Raji (cell line): Measurements from ENCODE around the gene NKX6-1.

Experiments used
- POLR2A ChIP-seq: IDR thresholded peaks from 2 replicates; pipeline ENCODE4 v1.6.1; 2011; ENCODE audit warnings: low read depth, low read length, control low read depth; ENCODE audit not compliant: insufficient read depth

The NKX6-1 gene

DNA sequence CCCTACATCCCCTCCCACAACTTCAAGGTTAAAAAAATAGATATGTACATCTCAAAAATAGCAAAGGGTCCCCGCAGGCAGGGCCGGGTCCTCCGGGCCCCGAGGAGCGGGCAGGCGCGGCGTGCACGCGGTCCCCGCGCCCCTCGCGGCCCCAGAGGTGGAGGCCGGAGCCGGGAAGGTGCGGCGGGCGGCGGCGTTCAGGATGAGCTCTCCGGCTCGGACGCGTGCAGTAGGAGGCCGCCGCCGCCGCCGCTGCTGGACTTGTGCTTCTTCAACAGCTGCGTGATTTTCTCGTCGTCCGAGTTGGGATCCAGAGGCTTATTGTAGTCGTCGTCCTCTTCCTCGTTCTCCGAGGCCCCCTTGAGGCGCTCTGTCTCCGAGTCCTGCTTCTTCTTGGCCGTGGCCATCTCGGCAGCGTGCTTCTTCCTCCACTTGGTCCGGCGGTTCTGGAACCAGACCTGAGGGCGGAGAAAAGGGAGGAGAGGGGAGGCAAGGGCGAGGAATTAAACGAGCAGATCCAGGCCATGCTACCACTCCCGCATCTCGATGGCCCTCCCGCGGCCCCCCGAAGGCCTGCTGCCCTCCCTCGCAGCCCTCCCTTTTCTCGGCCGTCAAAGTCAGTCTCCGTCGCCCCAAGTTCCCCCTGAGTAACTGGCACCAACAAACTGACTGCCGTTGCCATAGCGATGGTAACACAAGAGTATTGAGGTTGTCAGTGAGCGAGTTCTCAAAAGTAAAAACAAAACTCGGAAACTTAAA is 5.8 kb downstream of the NKX6-1 start:
- no peak for TF ChIP-seq POLR2A

DNA sequence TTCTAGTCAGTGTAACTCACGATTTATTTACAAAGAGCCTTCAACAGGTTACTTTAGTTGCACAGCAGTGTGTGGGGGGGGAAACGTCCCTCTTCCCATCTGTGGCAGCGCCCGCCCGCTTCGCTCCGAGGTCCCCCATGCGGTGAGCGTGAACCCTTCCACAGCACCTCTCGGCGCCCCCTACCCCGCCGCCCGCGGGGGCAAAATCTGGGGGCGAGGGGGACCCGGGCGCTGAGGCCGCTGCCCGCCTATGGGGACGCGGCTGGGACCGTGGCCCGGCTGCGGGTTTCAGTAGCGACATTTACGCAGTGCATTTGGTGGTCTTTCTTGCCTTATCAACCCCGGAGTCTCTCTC is 6.4 kb downstream of the NKX6-1 start:
- TF ChIP-seq POLR2A = no peak

DNA sequence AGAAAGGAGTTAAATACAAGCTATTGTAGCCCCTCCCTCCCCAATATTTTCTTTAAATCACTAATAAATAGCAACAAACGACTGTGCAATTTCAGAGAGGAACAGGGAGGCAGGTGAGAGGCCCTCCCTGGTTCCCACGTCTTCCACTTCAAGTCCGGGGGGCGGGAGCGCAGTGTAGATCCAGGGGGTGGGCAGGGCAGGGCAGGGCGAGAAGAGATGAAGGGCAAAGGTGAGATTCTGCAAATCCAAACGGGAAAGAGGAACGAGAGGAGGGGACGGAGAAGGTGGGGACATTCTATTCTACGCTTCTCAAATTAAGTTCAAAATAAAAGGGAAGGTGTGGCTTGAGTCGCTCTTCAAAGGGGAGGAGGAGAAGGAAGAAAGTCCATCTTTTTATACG is 6.8 kb downstream of the NKX6-1 start:
- no peak for TF ChIP-seq POLR2A

DNA sequence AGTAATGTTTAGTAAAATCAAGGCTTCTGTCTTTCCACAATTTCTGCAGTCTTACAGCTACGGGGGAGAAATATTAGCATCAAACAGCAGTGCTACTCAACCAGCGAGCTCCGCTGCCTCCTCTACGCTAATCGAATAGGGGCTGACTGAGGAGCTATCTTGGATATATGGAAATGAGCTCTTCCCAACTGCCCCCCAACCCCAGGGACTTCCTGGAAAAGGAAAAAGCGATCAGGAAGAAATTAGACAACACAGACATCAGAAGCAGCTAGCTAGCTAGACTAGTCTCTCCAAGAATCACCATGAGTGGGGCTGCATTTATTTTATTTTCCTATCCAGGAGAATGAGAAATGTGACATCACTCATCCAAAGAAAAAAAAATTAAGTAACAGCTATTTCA is 7.6 kb downstream of the NKX6-1 start:
- TF ChIP-seq POLR2A = no peak

DNA sequence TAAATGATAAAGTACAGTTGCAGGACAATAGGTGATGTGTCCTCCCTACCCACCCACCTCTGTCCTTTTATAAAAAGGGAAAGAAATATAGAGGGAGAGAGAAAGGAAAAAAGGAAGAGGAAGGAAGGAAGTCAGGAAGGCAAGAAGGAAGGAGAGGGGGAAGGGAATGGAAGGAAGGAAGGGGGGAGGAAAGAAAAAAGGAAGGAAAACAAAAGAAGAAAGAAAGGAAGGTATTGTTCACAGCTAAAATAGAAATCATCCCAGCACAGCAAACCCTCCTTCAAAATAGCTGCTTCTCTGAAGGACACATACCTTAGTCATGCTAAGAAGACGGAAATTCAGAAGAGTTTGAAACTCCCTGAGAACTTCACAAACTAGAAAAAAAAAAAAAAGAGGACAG is 8.4 kb downstream of the NKX6-1 start:
- TF ChIP-seq POLR2A = no peak

DNA sequence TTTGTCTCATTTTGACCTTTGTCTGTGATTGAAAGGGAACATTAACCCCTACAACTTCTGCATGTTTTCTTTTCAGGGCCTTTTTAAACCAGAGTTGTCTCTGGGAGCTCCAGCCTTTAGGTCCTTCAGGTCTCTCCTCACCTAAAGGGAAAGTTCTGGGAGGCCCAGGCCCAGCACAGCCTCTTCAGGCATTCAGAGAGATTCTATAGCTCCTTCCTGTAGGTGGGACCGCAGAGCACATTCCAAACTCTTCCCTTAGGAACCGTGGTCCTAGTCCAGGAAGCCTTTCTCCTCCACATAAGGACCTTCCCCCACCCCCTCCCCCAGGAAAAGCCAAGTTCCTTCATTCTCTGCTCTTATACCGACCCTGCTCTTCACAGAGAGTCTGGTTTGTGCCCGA is 14.9 kb downstream of the NKX6-1 start:
- TF ChIP-seq POLR2A = no peak

DNA sequence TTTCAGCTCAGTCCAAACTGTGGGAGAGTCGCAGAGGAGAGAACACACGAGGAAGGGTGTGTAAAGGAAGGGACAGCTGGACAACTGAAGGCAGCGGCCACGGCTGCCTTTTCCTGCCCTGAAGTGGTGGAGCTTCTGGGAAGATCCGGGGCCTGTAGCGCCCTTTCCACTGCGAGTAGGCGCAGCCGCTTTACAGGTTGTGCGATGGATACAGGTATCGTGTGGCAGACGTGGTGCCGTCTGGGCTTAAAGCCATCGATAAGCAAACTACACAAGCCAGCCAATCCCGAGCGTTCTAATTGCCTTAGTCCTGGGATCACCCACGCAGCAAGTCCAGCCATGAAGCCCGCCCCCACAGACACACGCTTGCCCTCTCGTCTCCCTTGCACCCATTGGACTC is 15.4 kb downstream of the NKX6-1 start:
- no peak for TF ChIP-seq POLR2A

DNA sequence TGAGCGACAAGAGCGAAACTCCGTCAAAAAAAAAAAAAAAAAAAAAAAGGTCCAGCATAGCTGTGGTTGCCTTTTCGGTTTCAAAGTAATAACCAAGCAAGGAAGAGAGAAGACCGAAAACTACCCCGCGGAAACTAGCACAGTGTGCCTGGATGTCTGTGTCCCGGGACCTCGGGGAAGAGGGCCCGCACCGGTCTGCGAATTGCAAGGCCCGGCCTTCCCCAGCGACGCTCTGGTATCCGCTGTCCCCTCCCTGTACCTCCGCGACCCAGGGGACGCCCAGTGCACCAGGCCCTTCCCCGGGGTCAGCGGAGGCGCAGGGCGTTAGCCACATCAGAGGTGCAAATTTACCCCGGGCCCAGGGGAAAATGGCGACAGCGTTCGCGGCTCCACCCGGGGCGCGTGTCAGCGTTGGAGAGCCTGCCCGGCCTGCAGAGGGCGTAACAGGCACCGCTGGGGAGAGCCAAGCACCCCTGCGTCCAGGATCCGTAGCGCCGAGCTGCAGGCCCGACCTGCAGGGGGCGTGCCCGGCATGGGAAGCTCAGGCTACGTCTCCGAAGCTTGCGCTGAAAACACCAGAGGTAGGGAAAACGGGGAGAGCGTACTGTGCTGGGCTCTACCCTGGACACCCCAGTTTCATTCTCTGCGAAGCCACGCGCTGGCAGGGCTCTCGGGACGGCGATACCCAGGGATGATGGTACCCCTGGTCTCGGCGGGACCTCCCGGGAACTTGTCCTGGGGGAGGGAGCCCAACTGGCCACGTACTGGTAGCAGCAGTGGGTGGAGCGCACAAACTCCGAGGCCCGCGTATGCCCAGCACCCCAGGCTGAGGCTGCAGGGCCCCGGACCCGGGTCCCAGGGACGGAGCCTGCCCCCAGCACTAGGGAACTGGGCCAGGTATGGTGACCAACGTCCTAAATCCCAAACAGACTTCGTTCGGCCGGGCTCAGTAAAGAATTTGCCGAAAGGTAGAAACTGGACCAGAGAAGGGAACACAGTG is 16.2 kb downstream of the NKX6-1 start:
- TF ChIP-seq POLR2A = no peak

DNA sequence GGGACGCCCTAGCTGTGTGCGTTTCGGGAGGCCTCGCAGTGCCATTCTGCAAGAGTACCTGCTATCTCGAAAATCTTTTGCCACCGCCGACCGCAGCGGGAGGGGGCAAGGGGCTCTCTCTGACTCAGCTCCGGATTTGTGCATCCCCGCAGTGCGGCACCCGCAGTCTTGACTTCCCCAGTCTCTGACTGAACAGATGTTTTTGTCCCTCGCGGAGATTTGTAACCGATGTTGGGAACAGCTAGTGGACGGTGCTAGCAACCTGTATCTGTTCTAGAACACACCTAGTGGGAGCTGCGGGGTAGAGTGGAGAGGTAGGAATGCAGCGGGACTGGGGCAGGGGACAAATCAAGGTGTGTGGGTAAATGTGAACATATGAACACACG is 17.2 kb downstream of the NKX6-1 start:
- TF ChIP-seq POLR2A = no peak

DNA sequence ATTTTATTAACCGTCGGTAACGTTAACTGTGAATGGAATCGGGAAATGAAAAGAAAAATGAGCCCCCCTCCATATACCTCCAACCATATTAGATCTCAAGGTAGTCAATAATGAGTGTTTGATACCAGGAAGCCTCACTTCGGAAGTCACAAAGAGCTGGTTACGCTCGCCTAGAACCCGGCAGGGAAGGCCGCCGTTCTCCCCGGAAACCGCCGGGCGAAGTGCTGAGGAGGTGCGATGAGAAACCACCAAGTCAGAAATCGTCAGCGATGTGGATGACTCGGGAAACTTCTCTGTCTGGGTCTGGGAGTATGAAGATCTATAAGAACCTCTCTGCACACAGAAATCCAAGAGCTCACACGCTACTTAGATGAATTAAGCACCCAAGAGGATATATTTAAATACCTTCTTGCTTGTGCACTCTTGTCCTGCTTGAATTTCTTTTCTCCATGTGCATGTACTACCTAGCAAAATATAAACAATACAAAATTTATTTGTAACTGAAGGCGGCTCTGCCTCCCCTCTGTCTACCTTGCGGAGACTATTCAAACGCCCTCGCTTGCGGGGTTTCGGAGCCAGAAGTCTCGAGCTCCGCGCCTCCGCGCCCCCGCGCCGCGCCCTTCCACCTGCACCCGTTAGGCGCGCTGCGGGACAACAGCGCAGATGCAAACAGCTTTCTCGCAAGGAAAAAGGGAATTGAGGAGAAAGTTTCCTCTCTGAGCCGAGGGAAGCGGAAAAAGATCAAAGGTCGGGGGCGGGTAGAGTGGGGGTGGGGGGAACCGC is 17.8 kb downstream of the NKX6-1 start:
- no peak for TF ChIP-seq POLR2A

DNA sequence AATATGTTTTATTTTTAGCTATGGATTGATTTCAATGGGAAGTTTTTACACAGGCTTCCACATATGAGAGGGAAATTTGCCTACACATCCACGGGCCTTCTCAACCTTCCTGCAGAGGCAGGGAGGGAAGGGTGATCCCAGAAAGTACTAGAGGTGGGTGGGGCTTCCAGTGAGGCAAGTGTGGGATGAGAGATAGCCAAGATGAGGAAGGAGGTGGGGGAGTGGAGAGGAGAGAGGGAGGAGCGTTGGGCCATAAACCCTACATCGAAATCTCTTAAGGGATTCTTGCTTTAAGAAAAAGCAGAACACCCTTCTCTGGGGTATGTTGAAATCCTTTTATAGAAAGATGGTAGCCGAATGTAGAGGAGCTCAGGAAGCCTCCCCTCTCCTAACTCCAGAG is 19.0 kb downstream of the NKX6-1 start:
- TF ChIP-seq POLR2A = no peak

DNA sequence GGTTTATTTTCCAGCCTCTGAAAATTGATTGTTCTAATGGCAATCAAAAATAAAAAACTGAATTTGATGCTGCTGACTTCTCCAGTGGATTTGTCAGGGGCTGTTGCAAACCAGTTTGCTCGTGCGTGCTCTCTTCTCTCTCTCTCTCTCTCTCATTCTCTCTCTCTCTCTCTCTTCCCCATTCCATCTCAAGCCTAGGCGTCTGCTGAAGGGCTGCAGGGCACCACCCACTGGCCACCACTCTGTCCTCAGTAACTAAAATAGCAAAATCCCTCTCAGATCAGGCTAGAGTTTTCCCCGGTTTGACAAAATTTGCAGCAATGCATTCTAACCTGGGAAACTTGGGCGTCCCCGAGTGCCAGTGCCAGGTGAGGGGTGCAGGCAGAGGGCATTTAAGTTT is 19.4 kb downstream of the NKX6-1 start:
- TF ChIP-seq POLR2A = no peak

DNA sequence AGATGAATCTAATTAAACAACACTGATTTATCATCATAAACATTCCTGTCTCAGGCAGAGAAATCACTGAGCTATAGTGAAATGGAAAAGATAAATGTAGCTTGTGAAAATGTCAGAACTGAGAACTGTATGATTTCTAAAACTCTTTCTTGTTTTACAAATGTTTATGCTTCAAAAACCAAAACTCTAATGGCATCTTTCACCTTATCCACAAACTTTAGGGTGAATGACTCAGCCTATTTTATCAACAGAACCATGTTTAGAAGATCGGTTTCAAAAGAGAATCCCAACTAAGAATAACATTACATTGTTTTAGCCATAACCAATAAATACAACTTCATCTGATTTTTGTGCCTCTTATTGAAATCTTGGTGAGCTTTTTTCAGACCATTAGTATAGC is 21.4 kb downstream of the NKX6-1 start:
- TF ChIP-seq POLR2A = no peak

DNA sequence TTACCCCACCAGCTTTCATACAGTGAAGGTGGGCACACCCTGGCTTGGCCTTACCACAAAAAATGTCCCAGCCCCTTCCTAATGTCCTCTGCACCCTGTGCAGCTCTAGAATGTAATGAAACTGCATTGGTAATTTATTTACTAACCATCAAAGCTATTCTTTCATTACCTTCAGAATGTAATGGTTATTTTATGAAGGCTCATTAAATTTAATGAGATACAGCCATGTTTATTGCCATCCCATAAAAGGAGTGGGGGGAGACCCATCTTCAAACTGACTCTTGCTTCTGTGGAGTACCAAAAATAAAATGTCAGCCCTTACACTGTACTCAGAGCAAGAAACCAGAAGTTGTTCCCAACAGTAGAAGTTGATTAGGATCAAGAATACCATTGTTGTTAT is 25.0 kb downstream of the NKX6-1 start:
- no peak for TF ChIP-seq POLR2A

DNA sequence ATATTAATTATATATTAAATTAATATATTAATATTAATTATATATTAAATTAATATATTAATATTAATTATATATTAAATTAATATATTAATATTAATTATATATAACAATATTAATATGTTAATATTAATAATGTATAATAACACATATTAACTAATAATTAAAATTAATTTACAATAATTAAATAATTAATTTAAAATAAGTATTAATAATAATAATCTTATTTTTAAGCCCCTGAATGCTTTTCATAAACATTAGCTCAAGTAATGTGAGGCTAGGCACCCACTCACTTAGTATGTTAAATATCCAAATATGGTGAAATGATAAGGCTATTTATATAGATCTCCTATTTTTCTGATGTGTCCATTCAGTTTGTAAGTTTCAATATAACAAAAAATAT is 26.9 kb downstream of the NKX6-1 start:
- no peak for TF ChIP-seq POLR2A
